ENCODE data around the gene PLEKHA3.

- TF ChIP-seq ELK1 (IDR thresholded peaks at IDR 0.05; ENCODE audit: borderline replicate concordance, low read depth, low read length) (no peak), CTCF (conservative IDR thresholded peaks at IDR 0.05; ENCODE audit: low read depth, low read length) (no peak), MAZ (IDR thresholded peaks at IDR 0.05; ENCODE audit: borderline replicate concordance, low read depth, low read length) (no peak)
Observed at GRCh38 chr2:178484245-178485041, 4.2 kb downstream of the PLEKHA3 start.
